GM23338 (cell line): Measurements from ENCODE around the gene SLC5A7.

Experiments used
- CREB1 ChIP-seq: fragments of 250-450 bp; sonication (Bioruptor Pico); IDR thresholded peaks from 2 replicates; pipeline ENCODE4 v1.5.0; 2020; ENCODE audit warnings: low read depth, mild to moderate bottlenecking, moderate library complexity
- EZH2 ChIP-seq: fragments of 200-600 bp; sonication (generic); IDR thresholded peaks from one replicate; pipeline ENCODE4 v1.8.0; 2017; ENCODE audit warnings: antibody characterized with exemption, mild to moderate bottlenecking, low read depth; ENCODE audit not compliant: unreplicated experiment
- EZH2phosphoT487 ChIP-seq: fragments of 200-600 bp; sonication (generic); IDR thresholded peaks from one replicate; pipeline ENCODE4 v1.8.1; 2018; ENCODE audit warnings: antibody characterized with exemption; ENCODE audit not compliant: unreplicated experiment
- POLR2AphosphoS5 ChIP-seq: IDR thresholded peaks from 2 replicates; pipeline ENCODE4 v1.6.1; 2016; ENCODE audit warnings: antibody characterized with exemption, low read depth
- TF ChIP-seq, protein P1 (sequence below), 2 experiments: fragments of 200-600 bp in 1 of 2; sonication (generic) in 1 of 2; conservative IDR thresholded peaks; 2 replicates each; pipeline versions ENCODE4 v1.5.1 to v1.6.1; 2016 to 2017; ENCODE audit warnings: antibody characterized with exemption in 2 of 2, low read depth in 2 of 2, mild to moderate bottlenecking in 2 of 2, moderate library complexity in 1 of 2
- TF ChIP-seq, protein P2 (sequence below): IDR thresholded peaks from one replicate; pipeline ENCODE4 v1.6.1; 2018; ENCODE audit warnings: antibody characterized with exemption; ENCODE audit not compliant: unreplicated experiment

DNA sequence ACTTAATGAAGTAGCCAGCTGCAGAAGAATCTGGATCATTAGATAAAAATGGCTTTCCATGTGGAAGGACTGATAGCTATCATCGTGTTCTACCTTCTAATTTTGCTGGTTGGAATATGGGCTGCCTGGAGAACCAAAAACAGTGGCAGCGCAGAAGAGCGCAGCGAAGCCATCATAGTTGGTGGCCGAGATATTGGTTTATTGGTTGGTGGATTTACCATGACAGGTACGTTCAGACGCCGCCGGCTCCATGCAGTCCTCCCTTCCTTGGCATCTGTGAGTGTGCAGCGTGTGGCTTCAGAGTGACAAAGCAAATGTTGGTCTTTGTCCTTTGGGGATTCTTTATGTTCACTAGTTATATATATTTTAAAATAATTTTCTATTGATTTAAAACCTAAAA is 1.8 kb downstream of the SLC5A7 start:
- no peak for TF ChIP-seq CREB1
- no peak for TF ChIP-seq POLR2AphosphoS5
- TF ChIP-seq, protein P1, sequence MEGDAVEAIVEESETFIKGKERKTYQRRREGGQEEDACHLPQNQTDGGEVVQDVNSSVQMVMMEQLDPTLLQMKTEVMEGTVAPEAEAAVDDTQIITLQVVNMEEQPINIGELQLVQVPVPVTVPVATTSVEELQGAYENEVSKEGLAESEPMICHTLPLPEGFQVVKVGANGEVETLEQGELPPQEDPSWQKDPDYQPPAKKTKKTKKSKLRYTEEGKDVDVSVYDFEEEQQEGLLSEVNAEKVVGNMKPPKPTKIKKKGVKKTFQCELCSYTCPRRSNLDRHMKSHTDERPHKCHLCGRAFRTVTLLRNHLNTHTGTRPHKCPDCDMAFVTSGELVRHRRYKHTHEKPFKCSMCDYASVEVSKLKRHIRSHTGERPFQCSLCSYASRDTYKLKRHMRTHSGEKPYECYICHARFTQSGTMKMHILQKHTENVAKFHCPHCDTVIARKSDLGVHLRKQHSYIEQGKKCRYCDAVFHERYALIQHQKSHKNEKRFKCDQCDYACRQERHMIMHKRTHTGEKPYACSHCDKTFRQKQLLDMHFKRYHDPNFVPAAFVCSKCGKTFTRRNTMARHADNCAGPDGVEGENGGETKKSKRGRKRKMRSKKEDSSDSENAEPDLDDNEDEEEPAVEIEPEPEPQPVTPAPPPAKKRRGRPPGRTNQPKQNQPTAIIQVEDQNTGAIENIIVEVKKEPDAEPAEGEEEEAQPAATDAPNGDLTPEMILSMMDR (conservative IDR thresholded peaks at IDR 0.05; ENCODE audit: low read depth in 2 of 2) = no peak
- TF ChIP-seq EZH2phosphoT487 = no peak
- no peak for TF ChIP-seq EZH2
- TF ChIP-seq, protein P2, sequence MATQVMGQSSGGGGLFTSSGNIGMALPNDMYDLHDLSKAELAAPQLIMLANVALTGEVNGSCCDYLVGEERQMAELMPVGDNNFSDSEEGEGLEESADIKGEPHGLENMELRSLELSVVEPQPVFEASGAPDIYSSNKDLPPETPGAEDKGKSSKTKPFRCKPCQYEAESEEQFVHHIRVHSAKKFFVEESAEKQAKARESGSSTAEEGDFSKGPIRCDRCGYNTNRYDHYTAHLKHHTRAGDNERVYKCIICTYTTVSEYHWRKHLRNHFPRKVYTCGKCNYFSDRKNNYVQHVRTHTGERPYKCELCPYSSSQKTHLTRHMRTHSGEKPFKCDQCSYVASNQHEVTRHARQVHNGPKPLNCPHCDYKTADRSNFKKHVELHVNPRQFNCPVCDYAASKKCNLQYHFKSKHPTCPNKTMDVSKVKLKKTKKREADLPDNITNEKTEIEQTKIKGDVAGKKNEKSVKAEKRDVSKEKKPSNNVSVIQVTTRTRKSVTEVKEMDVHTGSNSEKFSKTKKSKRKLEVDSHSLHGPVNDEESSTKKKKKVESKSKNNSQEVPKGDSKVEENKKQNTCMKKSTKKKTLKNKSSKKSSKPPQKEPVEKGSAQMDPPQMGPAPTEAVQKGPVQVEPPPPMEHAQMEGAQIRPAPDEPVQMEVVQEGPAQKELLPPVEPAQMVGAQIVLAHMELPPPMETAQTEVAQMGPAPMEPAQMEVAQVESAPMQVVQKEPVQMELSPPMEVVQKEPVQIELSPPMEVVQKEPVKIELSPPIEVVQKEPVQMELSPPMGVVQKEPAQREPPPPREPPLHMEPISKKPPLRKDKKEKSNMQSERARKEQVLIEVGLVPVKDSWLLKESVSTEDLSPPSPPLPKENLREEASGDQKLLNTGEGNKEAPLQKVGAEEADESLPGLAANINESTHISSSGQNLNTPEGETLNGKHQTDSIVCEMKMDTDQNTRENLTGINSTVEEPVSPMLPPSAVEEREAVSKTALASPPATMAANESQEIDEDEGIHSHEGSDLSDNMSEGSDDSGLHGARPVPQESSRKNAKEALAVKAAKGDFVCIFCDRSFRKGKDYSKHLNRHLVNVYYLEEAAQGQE = no peak
